ENCODE measurements around the gene OTUD4. TPM values are rescaled to one million over a fixed set of nuclear protein-coding genes. Genes with fewer than 3 reads are reported as not detected.

OTUD4 gene
- total and polyA plus RNA-seq, 3 experiments from 2014 or later: 17.4 to 68.1 (median 68.0) TPM

DNA sequence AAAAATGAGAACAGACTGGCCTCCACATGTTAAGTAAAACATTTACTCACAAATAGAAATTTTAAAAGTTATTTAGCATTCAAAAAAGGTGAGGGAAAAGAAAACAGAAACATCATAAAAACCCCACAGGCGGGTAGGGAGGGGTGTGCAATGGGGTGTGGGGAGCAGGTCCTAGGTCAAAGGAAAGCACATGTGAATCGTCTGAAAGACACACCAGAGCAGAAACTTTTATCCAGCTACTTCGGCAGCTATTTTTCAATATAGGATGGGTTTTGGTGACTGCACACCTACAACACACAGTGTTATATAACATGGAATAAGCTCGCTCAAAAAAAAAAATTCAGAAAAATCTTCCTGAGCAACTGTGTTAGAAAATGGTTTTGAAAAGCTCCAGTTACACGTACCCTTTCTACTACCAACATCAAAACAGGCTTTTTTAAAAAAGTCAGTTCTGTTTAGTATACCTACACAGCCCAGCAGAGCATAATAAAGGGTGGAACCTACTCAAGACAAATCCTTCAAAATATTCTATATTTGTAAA is 1.6 kb downstream of the OTUD4 start:
- H3K36me3 Mint-ChIP-seq: peaks cover 4 to 25% (median 8%) of the 10 kb centered on the region in 3 donors
- Histone ChIP-seq H3K9me3 (ENCODE audit: low read length) (no peaks in the 10 kb centered on the region), H3K27me3 (ENCODE audit: insufficient read depth, low read length, poor library complexity, severe bottlenecking) (no peaks in the 10 kb centered on the region), H3K4me1 (ENCODE audit: insufficient read depth, low read length) (peaks cover 35% of the 10 kb centered on the region), H3K4me3 (ENCODE audit: low read length) (peak overlapping the region; percentile 82), H3K36me3 (ENCODE audit: insufficient read depth, low read length) (peaks cover 3% of the 10 kb centered on the region), H3K27ac (ENCODE audit: low read depth, low read length) (peak overlapping the region; percentile 90)
- no peaks in the 10 kb centered on the region for H3K9me3 Mint-ChIP-seq
- CTCF ChIA-PET: interaction anchor here (0.8 to 0.9 kb wide), 2 partner anchors 37 to 438 kb away, joined by 3 read pairs; no protein-coding TSS in a partner anchor
- peaks cover 0 to 4% of the 10 kb centered on the region in 2 donors for H3K27me3 Mint-ChIP-seq
- H3K4me3 Mint-ChIP-seq: peak overlapping the region; percentile 89 to 98 (median 94)
- H3K4me1 Mint-ChIP-seq: peaks cover 42 to 64% (median 59%) of the 10 kb centered on the region in 3 donors
- POLR2A ChIA-PET: interaction anchor here (0.8 to 3.2 kb wide), 4 partner anchors 48 to 441 kb away, joined by 3 to 18 read pairs (median 8); partner anchors contain the start of genes ABCE1, ANAPC10 and MMAA
- peak in 2 of 5 donors; percentile 28 to 43 for DNase-seq
- peak overlapping the region; percentile 92 to 99 (median 98) for H3K27ac Mint-ChIP-seq

DNA sequence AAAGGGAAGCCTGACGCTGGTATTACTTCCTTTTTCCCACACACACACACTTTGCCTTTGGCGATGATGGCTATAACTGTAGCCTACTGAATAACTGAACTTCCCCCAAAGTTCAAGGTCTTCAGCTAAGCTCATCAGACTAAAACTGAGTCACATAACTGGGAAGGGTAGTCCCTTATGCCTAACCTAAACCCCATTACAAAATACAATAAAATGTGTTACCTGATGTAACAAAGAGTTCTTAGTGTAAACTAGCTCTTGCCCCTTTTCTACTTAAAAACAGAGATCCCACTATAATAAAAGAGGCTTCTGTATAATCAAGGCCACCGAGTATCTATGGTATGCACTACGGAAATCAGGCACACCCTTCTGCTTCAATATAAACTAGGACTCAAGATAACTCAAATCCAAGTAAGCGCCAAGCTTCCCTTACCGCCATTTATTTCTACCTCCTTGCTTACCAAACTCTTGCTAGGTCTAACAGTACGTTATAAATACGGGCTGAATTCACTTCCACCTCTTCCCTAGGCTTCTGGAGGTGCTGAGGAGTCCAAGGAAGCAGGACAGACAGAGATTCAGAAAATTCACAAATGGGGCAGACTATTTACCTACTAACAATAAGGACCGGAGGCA is 2.4 kb downstream of the OTUD4 start:
- DNase-seq: peak in 2 of 5 donors; percentile 7 to 11
- H3K27ac Mint-ChIP-seq: peak overlapping the region; percentile 92 to 99 (median 98)
- peaks cover 3% of the 10 kb centered on the region for H3K36me3 ChIP-seq (ENCODE audit: insufficient read depth, low read length)
- H3K4me3 ChIP-seq (ENCODE audit: low read length): peak overlapping the region; percentile 82
- H3K9me3 Mint-ChIP-seq: no peaks in the 10 kb centered on the region
- H3K4me1 ChIP-seq (ENCODE audit: insufficient read depth, low read length): peaks cover 35% of the 10 kb centered on the region
- peaks cover 0 to 4% of the 10 kb centered on the region in 2 donors for H3K27me3 Mint-ChIP-seq
- no peaks in the 10 kb centered on the region for H3K27me3 ChIP-seq (ENCODE audit: insufficient read depth, low read length, poor library complexity, severe bottlenecking)
- ChIA-PET CTCF (interaction anchor here (1.4 kb wide), 1 partner anchor 11 kb away, joined by 3 read pairs; no protein-coding TSS in a partner anchor), POLR2A (interaction anchor here (0.7 to 3.2 kb wide), 3 partner anchors 10 to 442 kb away, joined by 3 to 18 read pairs (median 5); partner anchors contain the start of genes ABCE1 and ANAPC10)
- H3K27ac ChIP-seq (ENCODE audit: low read depth, low read length): peak overlapping the region; percentile 90
- peaks cover 7 to 30% (median 11%) of the 10 kb centered on the region in 3 donors for H3K36me3 Mint-ChIP-seq
- no peaks in the 10 kb centered on the region for H3K9me3 ChIP-seq (ENCODE audit: low read length)
- H3K4me1 Mint-ChIP-seq: peaks cover 45 to 69% (median 64%) of the 10 kb centered on the region in 3 donors
- H3K4me3 Mint-ChIP-seq: peak overlapping the region; percentile 89 to 98 (median 94)

DNA sequence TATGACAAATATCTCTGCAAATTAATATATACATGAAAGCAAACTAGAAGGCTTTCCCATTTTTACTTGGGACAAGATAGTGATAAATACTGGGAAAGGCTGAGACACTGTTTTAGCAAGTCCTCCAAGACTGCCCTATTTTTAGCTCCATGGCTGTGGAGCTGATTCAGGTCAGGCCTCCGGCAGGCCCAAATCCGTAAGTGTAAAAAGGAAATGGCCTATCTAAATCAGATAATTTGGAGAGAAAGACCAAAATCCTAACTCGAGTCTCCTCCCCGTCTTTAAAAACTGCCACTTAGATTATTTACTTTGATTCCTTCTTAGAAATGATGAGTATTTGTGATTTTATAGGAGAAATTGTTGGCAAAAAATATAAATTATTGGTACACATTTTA is 2.9 kb downstream of the OTUD4 start:
- ChIA-PET POLR2A (interaction anchor here (0.7 to 3.2 kb wide), 2 partner anchors 10 to 79 kb away, joined by 3 to 18 read pairs; partner anchors contain the start of genes ABCE1 and ANAPC10), CTCF (interaction anchor here (1.4 kb wide), 1 partner anchor 10 kb away, joined by 3 read pairs; no protein-coding TSS in a partner anchor)
- Histone ChIP-seq H3K4me3 (ENCODE audit: low read length) (peak overlapping the region; percentile 82), H3K27me3 (ENCODE audit: insufficient read depth, low read length, poor library complexity, severe bottlenecking) (no peaks in the 10 kb centered on the region), H3K27ac (ENCODE audit: low read depth, low read length) (peak overlapping the region; percentile 90), H3K36me3 (ENCODE audit: insufficient read depth, low read length) (peaks cover 3% of the 10 kb centered on the region), H3K4me1 (ENCODE audit: insufficient read depth, low read length) (peaks cover 35% of the 10 kb centered on the region), H3K9me3 (ENCODE audit: low read length) (no peaks in the 10 kb centered on the region)
- Mint-ChIP-seq H3K4me1 (peaks cover 49 to 74% (median 69%) of the 10 kb centered on the region in 3 donors), H3K27ac (peak overlapping the region; percentile 92 to 99 (median 98)), H3K4me3 (peak overlapping the region; percentile 89 to 98 (median 94)), H3K27me3 (peaks cover 0 to 4% of the 10 kb centered on the region in 2 donors), H3K9me3 (no peaks in the 10 kb centered on the region), H3K36me3 (peaks cover 7 to 34% (median 12%) of the 10 kb centered on the region in 3 donors)
- no peak for DNase-seq

DNA sequence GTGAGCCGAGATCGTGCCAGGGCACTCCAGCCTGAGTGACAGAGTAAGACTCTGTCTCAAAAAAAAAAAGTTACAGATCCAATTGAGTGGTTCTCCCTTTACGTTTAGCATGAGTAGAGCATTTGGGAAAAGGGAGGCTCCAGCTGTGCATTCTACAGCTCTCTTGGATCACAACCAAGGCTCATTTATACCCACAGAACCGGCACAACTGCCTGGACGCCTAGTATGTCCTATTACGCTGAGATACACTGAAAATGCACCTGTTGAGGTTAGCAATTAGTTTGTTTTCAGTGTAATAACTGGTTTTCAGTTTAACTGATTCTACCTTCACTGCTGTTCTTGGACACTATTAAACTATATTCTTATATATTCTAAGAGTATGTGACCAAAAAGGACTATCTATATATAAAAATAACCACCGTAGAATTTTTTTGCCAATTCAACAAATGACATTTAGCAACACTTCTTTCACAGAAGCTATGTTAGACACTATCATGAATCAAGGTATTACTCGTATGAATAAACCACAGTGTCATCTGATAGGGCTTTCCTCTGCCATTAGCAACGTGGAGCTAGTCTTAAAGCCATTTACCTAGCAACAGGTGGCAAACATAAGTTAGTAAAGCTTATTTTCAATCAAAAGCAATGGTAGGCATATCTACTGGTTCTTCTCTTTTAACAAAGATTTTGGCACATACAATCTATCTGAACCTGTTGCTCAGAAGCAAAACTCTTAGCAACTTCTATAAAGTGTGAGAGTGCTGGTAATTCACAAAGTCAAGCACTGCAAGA is 3.6 kb downstream of the OTUD4 start:
- Histone ChIP-seq H3K36me3 (ENCODE audit: insufficient read depth, low read length) (peaks cover 8% of the 10 kb centered on the region), H3K27me3 (ENCODE audit: insufficient read depth, low read length, poor library complexity, severe bottlenecking) (no peaks in the 10 kb centered on the region), H3K9me3 (ENCODE audit: low read length) (no peaks in the 10 kb centered on the region), H3K4me3 (ENCODE audit: low read length) (peak overlapping the region; percentile 82), H3K27ac (ENCODE audit: low read depth, low read length) (peak overlapping the region; percentile 90), H3K4me1 (ENCODE audit: insufficient read depth, low read length) (peaks cover 35% of the 10 kb centered on the region)
- peak overlapping the region; percentile 89 to 98 (median 94) for H3K4me3 Mint-ChIP-seq
- CTCF ChIA-PET: interaction anchor here (1.4 kb wide), 1 partner anchor 9 kb away, joined by 3 read pairs; no protein-coding TSS in a partner anchor
- H3K9me3 Mint-ChIP-seq: no peaks in the 10 kb centered on the region
- POLR2A ChIA-PET: interaction anchor here (3.2 kb wide), 1 partner anchor 78 kb away, joined by 18 read pairs; the partner anchor contains the start of genes ABCE1 and ANAPC10
- peaks cover 0 to 4% of the 10 kb centered on the region in 2 donors for H3K27me3 Mint-ChIP-seq
- H3K27ac Mint-ChIP-seq: peak overlapping the region; percentile 92 to 99 (median 98)
- H3K4me1 Mint-ChIP-seq: peaks cover 51 to 73% (median 71%) of the 10 kb centered on the region in 3 donors
- peak in 2 of 5 donors; percentile 6 to 11 for DNase-seq
- H3K36me3 Mint-ChIP-seq: peaks cover 7 to 39% (median 15%) of the 10 kb centered on the region in 3 donors

DNA sequence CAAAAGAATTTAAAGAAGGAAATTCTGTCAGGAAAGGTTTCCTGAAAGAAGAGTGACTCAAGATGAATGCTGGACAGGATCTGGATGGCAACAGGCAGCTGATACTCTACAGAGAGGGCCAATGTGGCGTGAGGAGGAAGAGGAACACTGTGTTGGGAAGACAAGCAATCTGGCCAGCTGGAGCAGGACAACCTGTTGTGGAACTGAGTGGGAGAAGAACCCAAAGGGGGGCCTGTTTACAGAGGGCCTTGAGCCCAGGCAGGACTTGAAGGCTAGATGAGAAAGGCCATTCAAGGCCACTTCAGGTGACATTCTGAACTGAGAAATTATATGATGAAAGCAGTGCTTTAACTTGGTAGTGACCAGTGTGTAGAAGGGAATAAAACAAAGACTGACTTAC is 8.5 kb downstream of the OTUD4 start:
- Histone ChIP-seq H3K27ac (ENCODE audit: low read depth, low read length) (no peak overlapping the region), H3K27me3 (ENCODE audit: insufficient read depth, low read length, poor library complexity, severe bottlenecking) (no peaks in the 10 kb centered on the region), H3K36me3 (ENCODE audit: insufficient read depth, low read length) (peaks cover 18% of the 10 kb centered on the region), H3K4me3 (ENCODE audit: low read length) (no peak overlapping the region), H3K9me3 (ENCODE audit: low read length) (no peaks in the 10 kb centered on the region), H3K4me1 (ENCODE audit: insufficient read depth, low read length) (peaks cover 17% of the 10 kb centered on the region)
- Mint-ChIP-seq H3K27me3 (no peaks in the 10 kb centered on the region), H3K9me3 (no peaks in the 10 kb centered on the region), H3K4me1 (peaks cover 38 to 72% (median 71%) of the 10 kb centered on the region in 3 donors), H3K4me3 (peak overlapping the region in 2 of 7 donors; percentile 22 to 29), H3K27ac (peak overlapping the region in 4 of 8 donors; percentile 21 to 78 (median 61)), H3K36me3 (peaks cover 7 to 59% (median 27%) of the 10 kb centered on the region in 3 donors)
- no peak for DNase-seq
- ChIA-PET CTCF (no interaction called here), POLR2A (no interaction called here)

DNA sequence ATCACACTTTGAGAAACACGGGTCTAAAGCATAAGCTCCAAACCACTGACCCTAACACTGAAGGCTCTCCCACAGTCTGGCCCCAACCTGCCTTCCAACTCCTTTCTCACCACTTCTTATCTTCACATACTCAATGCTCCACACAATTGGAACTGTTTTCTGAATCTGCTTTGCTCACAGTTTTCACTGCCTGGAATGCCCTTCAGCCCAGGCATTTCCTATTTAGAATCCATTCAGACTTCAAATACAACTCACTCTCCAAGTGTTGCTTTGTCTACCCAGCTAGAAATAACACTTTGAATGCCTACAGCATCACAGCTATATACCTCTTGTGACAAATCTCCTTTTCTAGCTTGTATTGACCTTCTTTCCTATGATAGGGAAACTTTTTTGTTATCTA is 10.2 kb downstream of the OTUD4 start:
- Histone ChIP-seq H3K27me3 (ENCODE audit: insufficient read depth, low read length, poor library complexity, severe bottlenecking) (no peaks in the 10 kb centered on the region), H3K9me3 (ENCODE audit: low read length) (no peaks in the 10 kb centered on the region), H3K4me3 (ENCODE audit: low read length) (no peak overlapping the region), H3K27ac (ENCODE audit: low read depth, low read length) (no peak overlapping the region), H3K36me3 (ENCODE audit: insufficient read depth, low read length) (peaks cover 18% of the 10 kb centered on the region), H3K4me1 (ENCODE audit: insufficient read depth, low read length) (peaks cover under 1% of the 10 kb centered on the region)
- Mint-ChIP-seq H3K36me3 (peaks cover 7 to 71% (median 27%) of the 10 kb centered on the region in 3 donors), H3K9me3 (no peaks in the 10 kb centered on the region), H3K27me3 (no peaks in the 10 kb centered on the region), H3K4me3 (no peak overlapping the region), H3K27ac (peak overlapping the region in 7 of 8 donors; percentile 3 to 84 (median 67)), H3K4me1 (peaks cover 37 to 58% (median 56%) of the 10 kb centered on the region in 3 donors)
- ChIA-PET POLR2A (no interaction called here), CTCF (no interaction called here)
- DNase-seq: no peak

DNA sequence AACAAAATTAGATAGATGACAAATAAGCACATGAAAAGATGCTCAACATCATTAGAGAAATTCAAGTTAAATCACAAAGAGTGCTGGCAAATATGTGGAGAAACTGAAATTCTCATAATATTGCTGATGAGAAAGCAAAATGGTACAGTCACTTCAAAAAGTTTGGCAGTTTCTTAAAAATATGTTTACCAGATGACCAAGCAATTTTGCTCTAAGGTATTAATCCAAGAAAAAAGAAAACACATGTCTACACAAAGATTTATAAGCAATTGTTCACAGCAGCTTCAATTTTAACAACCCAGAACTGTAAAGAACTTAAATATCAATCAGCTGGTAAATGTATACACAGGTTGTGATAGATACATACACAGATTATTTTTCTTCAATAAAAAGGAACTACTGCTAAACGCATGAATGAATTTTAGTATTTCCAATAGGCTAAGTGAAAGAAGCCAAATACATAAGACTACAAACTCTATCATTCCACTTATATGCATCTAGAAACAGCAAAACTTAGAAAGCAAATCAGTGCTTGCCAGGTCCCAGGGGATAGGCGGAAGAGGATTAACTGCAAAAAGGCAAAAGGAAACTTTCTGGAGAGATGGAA is 11.7 kb downstream of the OTUD4 start:
- ChIA-PET CTCF (no interaction called here), POLR2A (no interaction called here)
- peaks cover 3 to 64% (median 18%) of the 10 kb centered on the region in 3 donors for H3K36me3 Mint-ChIP-seq
- H3K4me3 Mint-ChIP-seq: no peak overlapping the region
- Histone ChIP-seq H3K4me1 (ENCODE audit: insufficient read depth, low read length) (no peaks in the 10 kb centered on the region), H3K36me3 (ENCODE audit: insufficient read depth, low read length) (peaks cover 14% of the 10 kb centered on the region), H3K27ac (ENCODE audit: low read depth, low read length) (no peak overlapping the region), H3K9me3 (ENCODE audit: low read length) (no peaks in the 10 kb centered on the region), H3K4me3 (ENCODE audit: low read length) (no peak overlapping the region), H3K27me3 (ENCODE audit: insufficient read depth, low read length, poor library complexity, severe bottlenecking) (no peaks in the 10 kb centered on the region)
- peak overlapping the region in 2 of 8 donors; percentile 3 to 18 for H3K27ac Mint-ChIP-seq
- peaks cover 26 to 46% (median 43%) of the 10 kb centered on the region in 3 donors for H3K4me1 Mint-ChIP-seq
- no peaks in the 10 kb centered on the region for H3K27me3 Mint-ChIP-seq
- DNase-seq: no peak
- H3K9me3 Mint-ChIP-seq: no peaks in the 10 kb centered on the region
